ENCODE measurements around the gene PREX1. TPM values are rescaled to one million over a fixed set of nuclear protein-coding genes. Genes with fewer than 3 reads are reported as not detected.

PREX1 gene
- total and polyA plus RNA-seq, 2 donors (not counting 3 experiments of a cell fraction or from before 2014, with no cell fraction given), result 51.3 to 72.9 TPM

- Histone ChIP-seq H3K27me3 (ENCODE audit: control insufficient read depth in 2 of 2, insufficient read depth in 2 of 2, low read length in 2 of 2) (no peaks in the 10 kb centered on the region), H2AFZ (ENCODE audit: low read depth, low read length) (no peak overlapping the region), H3K9ac (replicated peaks; ENCODE audit: extremely low read depth, insufficient read depth, low read length) (peak overlapping the region; percentile 53), H3K27ac (ENCODE audit: insufficient read depth, low read depth, low read length) (peak overlapping the region; percentile 90), H3K36me3 (ENCODE audit: control insufficient read depth in 2 of 2, extremely low read depth in 1 of 2, insufficient read depth in 2 of 2, low read length in 2 of 2) (peaks cover 2 to 18% of the 10 kb centered on the region in 2 experiments), H3K4me1 (ENCODE audit: control insufficient read depth, extremely low read depth, insufficient read depth, low read length) (peaks cover 42% of the 10 kb centered on the region), H3K4me3 (replicated peaks in 1 of 3; ENCODE audit: insufficient read depth in 1 of 3, low read depth in 1 of 3, low read length in 3 of 3) (no peak overlapping the region), H3K79me2 (ENCODE audit: control insufficient read depth, insufficient read depth, low read length) (peaks cover 48% of the 10 kb centered on the region), H3K9me1 (replicated peaks; ENCODE audit: control insufficient read depth, extremely low read depth, insufficient read depth, low read length) (no peaks in the 10 kb centered on the region), H3K9me3 (replicated peaks; ENCODE audit: control insufficient read depth, insufficient read depth, low read length) (no peaks in the 10 kb centered on the region), H3K4me2 (ENCODE audit: insufficient read depth, low read length) (peak overlapping the region; percentile 26), H4K20me1 (replicated peaks; ENCODE audit: control insufficient read depth, extremely low read depth, insufficient read depth, low read length) (no peaks in the 10 kb centered on the region)
- BruUV-seq (replicated peaks), result no TSS peak
- peak; percentile 33 for DNase-seq (ENCODE audit: low read depth, low spot score)
- POLR2A ChIA-PET, result no interaction called here
- FAIRE-seq, result peak; percentile 75
- CTCF ChIA-PET, result interaction anchor here (1.2 to 2.2 kb wide), 3 partner anchors 55 to 183 kb away, joined by 3 to 13 read pairs (median 3); no protein-coding TSS in a partner anchor
- intact Hi-C loops (cut with micrococcal nuclease), result loop anchor here (2.0 kb wide), 3 partner anchors 28 to 102 kb away; no protein-coding TSS in a partner anchor
- dilution Hi-C loops (cut with MboI; ENCODE audit: extremely low pct_ligation_motif_present, low sequenced_read_pairs), result no loop called here
- TF ChIP-seq JUN (IDR thresholded peaks at IDR 0.05; ENCODE audit: borderline replicate concordance, insufficient read depth, insufficient read length, low read depth) (no peak), POLR2AphosphoS5 (IDR thresholded peaks at IDR 0.05; ENCODE audit: insufficient read depth, low read depth, low read length) (no peak), MYC (IDR thresholded peaks at IDR 0.05; ENCODE audit: low read depth, low read length) (no peak), POLR2A (IDR thresholded peaks at IDR 0.05; ENCODE audit: low read depth, low read length) (no peak), GATA2 (IDR thresholded peaks at IDR 0.05; ENCODE audit: insufficient read depth, insufficient read length, low read depth, low read length) (no peak), CTCF (IDR thresholded peaks at IDR 0.05; ENCODE audit: extremely low read depth in 1 of 2, insufficient read depth in 1 of 2, low read depth in 1 of 2, low read length in 2 of 2) (no peak), EZH2 (IDR thresholded peaks at IDR 0.05; ENCODE audit: borderline replicate concordance, low read depth, low read length, severe bottlenecking) (no peak), FOS (IDR thresholded peaks at IDR 0.05; ENCODE audit: borderline replicate concordance, insufficient read depth, low read length) (no peak), MAX (IDR thresholded peaks at IDR 0.05; ENCODE audit: insufficient read depth, insufficient read length) (no peak)
Measured at GRCh38 chr20:48722737-48723191, 105.0 kb downstream of the PREX1 start.
